Myocyte (in vitro differentiated cells): ENCODE data around the gene PGBD5. TPM values are rescaled to one million over a fixed set of nuclear protein-coding genes. Genes with fewer than 3 reads are reported as not detected.
A peak's percentile ranks its signal among the peaks of the same experiment; 100 is the strongest.
"Not testable (repeated sequence)": the region's sequence is repeated elsewhere in the genome, so short reads cannot be mapped to it uniquely, and the experiment has no call there.

Experiments
- DNase-seq: peaks from one replicate; pipeline ENCODE4 v3.0.0-alpha.2; 2012; ENCODE audit warnings: low read depth
- polyA plus RNA-seq: library from polyadenylated mRNA; unstranded; fragments of >200 nt; gene quantifications from one replicate; pipeline ENCODE4 v1.2.1, GENCODE V29; 2012; ENCODE audit warnings: missing spikeins
- total RNA-seq: library from RNA; depleted of rRNA; stranded (reverse); fragments of >200 nt; gene quantifications from 2 replicates; pipeline ENCODE4 v1.2.3, GENCODE V29; 2014

Gene PGBD5, protein sequence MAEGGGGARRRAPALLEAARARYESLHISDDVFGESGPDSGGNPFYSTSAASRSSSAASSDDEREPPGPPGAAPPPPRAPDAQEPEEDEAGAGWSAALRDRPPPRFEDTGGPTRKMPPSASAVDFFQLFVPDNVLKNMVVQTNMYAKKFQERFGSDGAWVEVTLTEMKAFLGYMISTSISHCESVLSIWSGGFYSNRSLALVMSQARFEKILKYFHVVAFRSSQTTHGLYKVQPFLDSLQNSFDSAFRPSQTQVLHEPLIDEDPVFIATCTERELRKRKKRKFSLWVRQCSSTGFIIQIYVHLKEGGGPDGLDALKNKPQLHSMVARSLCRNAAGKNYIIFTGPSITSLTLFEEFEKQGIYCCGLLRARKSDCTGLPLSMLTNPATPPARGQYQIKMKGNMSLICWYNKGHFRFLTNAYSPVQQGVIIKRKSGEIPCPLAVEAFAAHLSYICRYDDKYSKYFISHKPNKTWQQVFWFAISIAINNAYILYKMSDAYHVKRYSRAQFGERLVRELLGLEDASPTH
- total RNA-seq = 26.9 and 38.7 TPM in 2 replicates
- 30.9 TPM for polyA plus RNA-seq

DNA sequence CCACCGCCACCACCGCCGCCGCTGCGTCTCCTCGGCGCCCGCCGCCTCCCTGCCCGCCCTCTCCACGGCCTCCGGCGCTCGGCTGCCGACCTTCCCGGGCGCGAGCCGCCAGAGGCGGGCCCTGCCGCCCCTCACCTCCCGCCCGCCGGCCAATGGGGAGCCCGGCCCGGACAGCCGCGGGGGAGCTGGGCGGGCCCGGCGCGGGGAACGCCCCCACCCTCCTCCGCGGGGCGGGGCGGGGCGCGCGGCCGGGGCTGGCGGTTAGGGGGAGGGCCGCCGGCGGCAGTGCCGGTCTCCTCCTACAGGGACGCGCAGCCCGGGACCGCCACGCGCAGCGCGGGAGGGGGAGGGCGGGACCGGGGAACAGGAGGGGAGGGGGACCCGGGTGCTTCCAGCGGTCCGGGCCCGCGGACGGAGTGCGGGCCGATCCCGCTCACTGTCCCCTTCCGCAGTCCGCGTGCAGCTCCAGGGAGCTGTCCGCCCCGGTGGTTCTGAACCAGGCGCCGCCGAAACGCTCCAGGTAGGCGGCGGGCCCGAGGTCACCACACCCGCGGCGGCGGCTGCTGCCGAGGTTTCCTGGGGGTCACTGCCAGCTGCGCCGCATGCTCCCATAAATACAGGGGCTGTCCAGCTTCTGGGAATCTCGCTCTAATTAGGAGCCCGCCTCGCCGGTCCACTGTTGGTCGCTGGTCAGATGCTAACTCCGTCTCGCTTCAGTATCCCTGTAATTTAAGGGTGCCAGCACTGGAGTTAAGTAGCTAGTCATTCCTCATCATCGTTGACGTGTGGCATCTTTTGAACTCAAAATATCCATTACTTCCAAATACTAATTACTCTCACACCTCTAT, at the start of gene PGBD5:
TSS of gene PGBD5 (minus strand) at position 87 of the 848 bp plus-strand sequence. CDS start 404 bp downstream, outside the sequence.
- peak; percentile 77 for DNase-seq

DNA sequence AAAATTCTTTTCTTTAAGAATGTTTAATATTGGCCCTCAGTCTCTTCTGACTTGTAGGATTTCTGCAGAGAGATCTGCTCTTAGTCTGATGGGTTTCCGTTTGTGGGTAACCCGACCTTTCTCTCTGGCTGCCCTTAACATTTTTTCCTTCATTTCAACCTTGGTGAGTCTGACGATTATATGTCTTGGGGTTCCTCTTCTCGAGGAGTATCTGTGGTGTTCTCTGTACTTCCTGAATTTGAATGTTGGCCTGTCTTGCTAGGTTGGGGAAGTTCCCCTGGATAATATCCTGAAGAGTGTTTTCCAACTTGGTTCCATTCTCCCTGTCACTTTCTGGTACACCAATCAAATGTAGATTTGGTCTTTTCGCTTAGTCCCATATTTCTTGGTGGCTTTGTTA, 48.8 kb upstream of the PGBD5 start:
- not testable (repeated sequence) for DNase-seq

DNA sequence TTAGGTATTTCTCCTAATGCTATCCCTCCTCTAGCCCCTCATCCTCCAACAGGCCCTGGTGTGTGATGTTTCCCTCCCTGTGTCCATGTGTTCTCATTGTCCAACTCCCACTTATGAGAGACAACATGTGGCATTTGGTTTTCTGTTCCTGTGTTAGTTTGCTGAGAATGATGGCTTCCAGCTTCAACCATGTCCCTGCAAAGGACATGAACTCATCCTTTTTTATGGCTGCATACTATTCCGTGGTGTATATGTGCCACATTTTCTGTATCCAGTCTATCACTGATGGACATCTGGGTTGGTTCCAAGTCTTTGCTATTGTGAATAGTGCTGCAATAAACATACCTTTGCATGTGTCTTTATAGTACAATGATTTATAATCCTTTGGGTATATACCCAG, 44.6 kb upstream of the PGBD5 start:
- not testable (repeated sequence) for DNase-seq

DNA sequence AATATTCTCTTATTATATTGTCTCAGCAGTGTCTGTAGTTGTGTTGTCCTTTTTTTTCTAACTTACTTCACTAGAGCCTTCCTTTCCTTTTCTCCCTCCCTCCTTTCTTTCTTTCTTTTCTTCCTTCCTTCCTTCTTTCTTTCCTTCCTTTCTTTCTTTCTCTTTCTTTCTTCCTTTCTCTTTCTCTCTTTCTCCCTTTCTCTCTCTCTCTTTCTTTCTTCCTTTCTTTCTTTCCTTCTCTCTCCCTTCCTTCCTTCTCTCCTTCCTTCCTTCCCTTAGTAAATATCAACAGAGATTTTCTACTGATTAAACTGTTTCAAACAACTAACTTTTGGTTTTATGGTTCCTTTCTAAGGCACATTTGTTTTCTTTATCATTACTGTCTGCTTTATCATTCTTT, 43.1 kb upstream of the PGBD5 start:
- no peak for DNase-seq

DNA sequence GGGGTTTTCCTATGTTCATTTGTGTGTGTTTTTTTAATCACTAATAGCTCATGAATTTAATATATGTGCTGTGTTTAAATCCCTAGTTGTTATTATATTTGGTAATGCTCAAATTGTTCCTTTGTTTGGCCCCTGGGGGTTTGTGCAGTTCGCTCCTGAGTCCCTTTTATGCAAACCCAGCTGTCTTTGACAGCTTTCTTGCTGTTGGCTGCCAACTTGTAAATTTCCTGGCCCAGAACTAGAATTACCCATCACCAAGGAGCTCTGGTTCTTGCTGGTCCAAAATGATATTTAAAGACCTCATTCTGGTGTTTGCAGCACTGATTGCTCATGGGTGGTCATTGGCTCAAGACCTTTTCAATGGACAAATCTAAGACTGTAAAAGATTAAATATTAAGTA, 39.6 kb upstream of the PGBD5 start:
- peak; percentile 13 for DNase-seq

DNA sequence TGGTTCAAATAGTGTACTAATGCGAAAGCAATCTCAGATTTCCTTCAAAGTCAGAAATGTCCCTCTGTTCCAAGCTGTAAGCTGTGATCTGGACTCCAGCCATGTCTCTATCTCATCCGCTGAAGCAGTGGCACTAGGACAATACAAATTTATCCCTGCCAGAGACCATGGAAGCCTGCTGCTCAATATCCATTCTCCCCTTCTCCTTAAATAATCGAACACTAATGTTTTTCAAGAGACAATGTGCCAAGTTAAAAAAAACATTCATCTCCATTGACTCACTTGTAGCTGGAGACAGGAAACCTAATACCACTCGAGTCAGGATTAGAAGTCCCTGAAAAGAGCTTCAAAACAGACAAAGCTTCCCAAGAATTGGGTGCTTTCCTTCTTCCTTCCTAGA, 38.5 kb upstream of the PGBD5 start:
- peak; percentile 7 for DNase-seq

DNA sequence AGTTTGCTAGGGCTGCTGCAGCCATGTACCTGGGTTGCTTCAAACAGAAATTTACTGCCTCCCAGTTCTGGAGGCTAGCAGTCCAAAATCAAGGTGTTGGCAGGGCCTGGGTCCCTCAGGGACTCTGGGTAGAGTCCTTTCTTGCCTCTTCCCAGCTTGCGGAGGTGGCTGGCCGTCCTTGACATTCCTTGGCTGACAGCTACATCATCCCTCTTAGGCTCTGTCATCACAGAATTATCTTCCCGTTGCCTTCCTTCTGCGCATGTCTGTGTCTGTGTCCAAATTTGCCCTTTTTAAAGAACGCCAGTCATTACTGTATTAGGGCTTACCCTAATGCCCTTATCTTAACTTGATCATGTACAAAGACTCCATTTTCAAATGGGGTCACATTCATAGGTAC, 37.6 kb upstream of the PGBD5 start:
- DNase-seq = no peak

DNA sequence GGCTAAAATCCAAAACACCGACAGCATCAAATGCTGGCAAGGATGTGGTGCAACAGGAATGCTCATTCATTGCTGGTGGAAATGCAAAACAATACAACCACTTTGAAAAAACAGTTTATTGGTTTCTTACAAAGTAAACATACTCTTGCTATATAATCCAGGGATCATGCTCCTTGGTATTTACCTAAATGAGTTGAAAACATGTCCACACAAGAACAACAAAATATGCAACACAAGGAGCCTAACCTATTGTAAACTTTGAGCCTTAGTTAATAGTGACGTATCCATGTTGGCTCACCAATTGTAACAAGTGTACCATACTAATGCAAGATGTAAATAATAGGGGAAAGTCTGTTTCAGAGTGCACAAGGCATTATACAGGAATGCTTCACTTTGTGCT, 37.2 kb upstream of the PGBD5 start:
- DNase-seq = no peak

DNA sequence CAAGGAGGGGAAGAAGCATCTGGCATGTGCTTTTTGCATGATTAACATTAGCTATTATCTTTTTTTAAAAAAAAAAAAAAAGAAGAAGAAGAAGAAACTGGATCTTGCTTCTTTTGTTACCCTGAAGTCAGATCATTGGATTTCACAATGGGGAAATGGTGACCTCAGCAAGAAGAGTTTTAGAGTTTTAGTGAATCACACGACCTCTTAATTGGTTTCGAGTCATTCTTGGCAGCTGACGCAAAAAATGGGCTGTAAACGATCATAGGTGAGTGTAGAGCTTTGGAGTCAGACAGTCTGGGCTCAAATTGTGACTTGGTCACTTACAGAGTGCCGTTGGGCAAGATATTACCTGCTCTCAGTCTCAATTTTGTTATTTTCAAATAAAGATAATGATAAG, 33.3 kb upstream of the PGBD5 start:
- DNase-seq = peak; percentile 9

DNA sequence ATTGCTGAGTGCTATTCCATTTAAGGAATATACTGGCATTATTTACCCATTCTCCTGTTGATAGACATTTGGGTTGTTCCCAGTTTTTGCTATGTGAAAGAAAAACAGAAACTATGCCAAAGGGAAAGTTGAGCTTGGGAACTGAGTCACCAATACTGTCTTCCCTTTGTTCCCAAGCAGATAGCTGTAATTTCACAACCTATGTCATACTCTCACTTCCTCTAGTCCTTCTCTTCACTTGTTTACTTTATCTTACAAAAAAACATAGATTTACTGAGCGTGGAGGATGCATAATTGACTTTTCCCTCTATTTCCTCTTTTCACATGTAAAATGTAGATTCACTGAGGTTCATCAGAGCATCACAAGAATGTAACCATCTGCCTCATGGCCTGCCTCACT, 32.4 kb upstream of the PGBD5 start:
- DNase-seq = no peak

DNA sequence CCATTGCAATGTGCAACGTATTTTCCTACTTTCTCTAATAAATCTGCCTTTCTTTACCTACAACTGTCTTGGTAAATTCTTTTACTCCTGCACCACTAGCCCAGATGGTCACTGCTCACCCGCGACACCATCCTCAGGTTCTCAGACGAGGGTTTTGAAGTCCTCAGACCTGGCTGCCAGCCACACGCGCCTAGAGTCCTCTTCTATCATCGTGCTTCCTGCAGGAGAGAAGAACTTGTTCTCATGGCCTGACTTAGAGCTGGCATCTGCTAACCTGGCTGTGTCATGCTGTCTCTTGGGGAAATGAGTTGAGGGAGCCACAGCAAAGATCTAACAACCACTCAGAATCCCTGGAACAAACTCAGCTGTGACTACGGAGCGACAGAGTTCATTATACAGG, 30.3 kb upstream of the PGBD5 start:
- DNase-seq = no peak

DNA sequence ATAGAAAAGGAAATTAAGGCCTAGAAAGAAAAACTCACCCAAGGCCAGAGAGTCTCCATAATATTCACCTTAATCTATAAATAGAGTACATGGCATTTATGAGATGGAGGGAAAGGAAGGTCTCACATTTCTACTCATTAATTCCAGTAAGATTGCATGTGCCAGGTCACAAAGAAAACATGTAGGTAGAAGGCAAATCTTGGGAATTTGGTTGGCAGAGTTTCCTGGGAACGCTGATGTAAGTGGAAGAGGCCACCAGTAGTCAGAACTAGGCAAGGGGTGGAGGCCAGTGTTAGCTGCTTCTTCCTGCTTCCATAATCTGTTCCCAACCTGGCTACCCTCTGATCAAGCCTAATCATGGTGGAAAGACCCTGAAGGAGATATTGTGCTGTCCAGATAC, 29.2 kb upstream of the PGBD5 start:
- no peak for DNase-seq

DNA sequence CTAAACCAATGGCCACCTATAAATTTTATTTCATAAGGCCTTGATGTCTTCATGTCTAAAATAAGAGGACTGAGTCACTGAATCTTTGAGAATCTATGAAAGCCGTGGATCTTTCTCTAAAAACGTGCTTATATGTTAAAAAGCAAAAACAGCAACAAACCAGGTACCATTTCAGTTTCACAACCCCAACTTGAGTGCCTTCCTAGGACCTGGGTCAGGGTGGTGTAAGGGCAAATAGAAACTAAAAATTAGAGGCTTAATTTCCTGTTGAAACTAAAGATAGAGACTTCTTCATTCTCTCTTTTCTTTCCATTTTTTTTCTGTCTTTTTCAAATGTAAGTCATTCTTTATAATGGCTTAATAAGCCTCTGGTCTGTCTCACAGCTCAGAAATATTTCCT, 27.2 kb upstream of the PGBD5 start:
- DNase-seq = no peak

DNA sequence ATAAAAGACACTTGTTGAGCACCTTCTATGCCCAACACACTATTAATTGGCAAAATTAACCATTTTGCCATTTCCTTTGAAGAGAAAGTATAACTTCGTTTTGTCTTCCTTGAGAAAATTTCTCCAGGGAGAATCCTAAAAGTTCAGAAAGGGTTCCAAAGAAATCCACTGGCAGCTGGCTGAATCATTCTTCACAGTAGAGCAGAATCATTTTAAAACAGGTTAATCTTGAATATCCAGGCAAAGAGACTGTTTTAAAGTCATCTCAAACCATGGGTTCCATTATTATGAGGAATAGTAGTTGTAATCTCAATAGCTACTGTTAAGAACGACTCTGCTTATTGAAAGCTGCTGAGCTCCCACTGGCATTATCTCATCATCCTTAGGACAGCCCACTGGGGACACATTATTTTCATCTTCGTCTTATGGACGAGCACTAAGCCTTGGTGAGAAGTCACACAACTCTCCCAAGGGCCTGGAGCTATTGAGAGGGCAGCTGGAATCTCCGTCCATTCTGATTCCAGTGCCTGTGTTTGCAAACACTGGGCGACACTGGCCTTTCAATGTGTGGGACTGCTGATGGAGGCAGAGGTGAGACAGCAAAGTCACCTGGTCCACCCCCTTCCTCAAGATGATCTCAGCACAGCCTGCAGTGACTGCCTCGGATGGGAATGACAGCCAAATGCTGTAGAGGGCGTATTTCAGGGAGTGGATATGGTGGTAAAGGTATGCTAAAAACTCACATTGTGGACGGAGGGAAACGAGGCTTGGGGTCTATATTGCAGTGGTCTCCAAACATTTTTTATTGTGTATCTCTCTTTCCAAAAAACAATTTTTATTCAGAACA, 15.3 kb upstream of the PGBD5 start:
- DNase-seq = no peak

DNA sequence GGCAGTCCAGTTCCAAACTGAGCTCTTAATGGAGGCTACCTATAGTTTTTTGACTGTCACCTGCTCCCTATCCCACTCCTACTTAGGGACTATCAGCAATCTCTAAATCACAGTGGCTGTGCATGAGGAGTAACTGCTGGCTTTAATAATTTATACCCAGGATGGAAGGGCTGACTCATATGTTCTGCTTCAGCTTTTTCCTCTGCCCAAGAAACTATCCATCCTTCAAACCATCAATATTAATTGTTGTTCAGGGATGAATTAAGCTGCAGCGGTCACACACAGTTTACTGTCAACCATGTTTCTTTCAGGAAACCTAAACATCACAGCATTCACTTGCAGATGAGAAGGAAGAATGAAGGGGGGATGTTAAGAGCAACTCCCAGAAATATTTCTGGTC, 9.0 kb upstream of the PGBD5 start:
- no peak for DNase-seq

DNA sequence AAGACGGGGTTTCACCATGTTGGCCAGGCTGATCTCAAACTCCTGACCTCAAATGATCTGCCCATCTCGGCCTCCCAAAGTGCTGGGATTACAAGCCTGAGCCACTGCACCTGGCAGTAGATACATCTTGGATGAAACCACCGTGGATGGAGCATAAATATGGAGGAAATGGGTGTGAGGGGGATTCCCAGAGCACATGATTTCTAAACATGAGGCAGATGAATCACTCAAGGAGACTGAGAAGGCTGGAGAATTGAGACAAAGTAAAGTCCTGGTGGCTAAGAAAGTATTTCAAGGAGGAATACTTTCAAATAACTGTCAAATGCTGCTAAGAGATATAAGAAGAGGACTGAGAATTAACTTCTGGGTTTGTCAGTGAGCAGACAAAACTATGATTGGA, 5.4 kb upstream of the PGBD5 start:
- peak; percentile 31 for DNase-seq

DNA sequence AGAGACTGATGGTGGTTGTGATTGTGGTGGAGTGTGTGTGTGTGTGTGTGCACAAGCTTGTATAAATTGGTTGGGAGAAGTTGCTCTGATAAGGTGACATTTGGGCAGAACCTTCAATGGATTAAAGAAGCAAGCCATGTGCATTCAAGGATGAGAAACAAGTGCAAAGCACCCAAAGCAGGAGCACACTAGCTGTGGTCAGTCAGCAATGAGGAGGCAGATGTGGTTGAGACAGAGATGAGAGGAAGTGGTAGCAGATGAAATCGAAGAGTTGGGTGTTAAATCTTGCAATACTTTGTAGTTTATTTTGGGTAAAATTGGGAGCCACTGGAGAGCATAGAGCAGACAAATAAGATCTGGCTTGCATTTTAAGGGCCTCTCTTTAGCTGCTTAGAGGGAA, 4.4 kb upstream of the PGBD5 start:
- DNase-seq = no peak

DNA sequence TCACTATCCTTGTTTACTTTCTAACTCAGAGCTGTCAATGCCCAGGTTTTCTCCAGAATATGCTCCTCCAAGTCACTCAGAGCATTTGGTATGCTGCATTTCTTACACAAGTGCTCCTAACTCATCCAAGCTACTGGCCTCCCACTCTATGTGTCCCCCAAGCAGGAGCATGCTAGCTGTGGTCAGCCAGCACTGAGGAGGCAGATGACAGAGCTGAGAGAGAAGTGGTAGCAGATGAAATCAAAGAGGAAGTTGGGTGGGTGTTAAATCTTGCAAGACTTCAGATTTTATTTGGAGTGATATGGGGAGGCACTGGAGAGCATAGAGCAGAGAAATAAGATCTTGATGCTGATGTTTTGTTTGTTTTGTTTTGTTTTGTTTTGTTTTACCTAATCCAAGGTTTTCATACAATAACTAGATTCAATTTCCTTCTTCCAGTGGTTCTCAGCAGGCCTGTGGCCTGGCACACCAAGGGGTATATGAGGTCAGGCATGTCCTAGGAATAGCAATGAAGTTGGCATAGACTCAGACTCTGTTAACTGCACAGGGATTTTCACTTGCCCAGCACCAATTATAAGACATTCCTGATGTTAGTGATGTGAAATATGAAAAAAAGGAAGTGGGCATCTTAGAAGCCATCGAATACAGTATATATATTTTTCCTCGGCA, 3.1 kb upstream of the PGBD5 start:
- DNase-seq = peak; percentile 36

DNA sequence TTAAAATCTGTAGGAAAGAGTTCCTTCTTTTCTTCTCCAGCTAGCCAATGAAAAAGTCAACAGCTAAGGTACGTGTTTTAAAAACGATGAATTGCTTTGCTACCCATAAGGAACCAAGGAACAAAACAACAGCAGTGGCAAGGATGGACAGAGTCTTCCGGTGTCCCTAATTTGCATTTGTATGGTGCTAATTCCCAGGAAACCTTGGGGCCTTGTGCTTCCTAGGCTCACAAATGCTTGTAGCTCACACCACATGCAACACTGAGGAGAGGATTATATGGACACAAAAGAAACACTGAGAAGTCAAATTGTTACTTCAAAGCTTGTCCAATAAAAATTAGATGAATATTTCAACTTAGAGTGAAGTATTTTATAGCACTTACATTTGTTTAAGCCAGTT, 1.8 kb upstream of the PGBD5 start:
- no peak for DNase-seq

DNA sequence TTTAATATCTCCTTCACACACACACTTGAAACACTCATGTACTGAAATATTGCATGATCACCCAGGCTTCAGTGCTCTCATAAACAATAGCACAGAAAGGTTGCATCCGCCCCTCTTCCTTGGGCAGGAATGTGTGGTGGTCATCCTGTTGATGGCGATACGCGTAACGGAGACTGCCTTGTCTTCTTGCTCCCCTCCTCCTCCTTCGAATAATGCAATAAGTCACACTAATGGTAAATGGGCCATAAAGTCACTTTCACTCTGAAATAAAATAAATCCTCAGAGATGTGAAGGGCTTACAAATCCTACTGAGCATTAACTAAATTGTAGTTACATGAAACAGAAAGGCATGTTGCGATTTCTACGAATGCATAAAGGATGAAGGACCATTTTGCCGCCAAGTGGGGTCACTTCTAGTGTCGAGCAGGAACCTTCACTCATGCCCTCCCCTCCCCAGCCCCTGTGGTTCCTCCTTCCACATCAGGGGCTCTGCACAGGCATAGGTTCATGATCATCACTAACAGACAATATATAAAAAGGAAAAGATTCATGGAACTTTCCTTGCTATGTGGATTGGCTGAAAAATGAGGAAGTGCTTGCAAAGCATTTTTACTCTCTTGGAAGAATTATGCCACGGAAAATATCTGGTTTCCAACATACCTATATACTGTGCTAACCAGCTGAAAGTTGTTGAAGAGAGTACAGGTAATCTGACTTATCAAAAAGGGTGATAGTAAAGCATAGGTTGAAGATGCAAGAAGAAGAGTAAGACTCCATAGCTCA, 1.2 kb upstream of the PGBD5 start:
- DNase-seq = no peak
